GM21515 (cell line): ENCODE data around the gene MVB12B.

Source experiments
- ATAC-seq: cut with Tn5 transposase; IDR thresholded peaks from one replicate; pipeline ENCODE4 v1.9.1; 2021; ENCODE audit not compliant: unreplicated experiment

Gene MVB12B

GRCh38 chr9:126500600-126501382 lies 174.2 kb downstream of the MVB12B start:
- ATAC-seq, result no peak

- no peak for ATAC-seq
These were observed 175.0 kb downstream of the MVB12B start for GRCh38 chr9:126501383-126502331.

GRCh38 chr9:126502417-126503332 lies 176.0 kb downstream of the MVB12B start:
- ATAC-seq, result no peak

GRCh38 chr9:126503333-126504085 lies 176.9 kb downstream of the MVB12B start:
- no peak for ATAC-seq

- no peak for ATAC-seq
These were observed 177.7 kb downstream of the MVB12B start for GRCh38 chr9:126504086-126504976.

GRCh38 chr9:126504977-126505455 lies 178.4 kb downstream of the MVB12B start:
- ATAC-seq, result no peak

- no peak for ATAC-seq
These were observed 179.2 kb downstream of the MVB12B start for GRCh38 chr9:126505697-126506346.

- ATAC-seq, result no peak
These were observed 180.0 kb downstream of the MVB12B start for GRCh38 chr9:126506361-126507317.

GRCh38 chr9:126507318-126508109 lies 180.9 kb downstream of the MVB12B start:
- no peak for ATAC-seq

- no peak for ATAC-seq
These were observed 181.6 kb downstream of the MVB12B start for GRCh38 chr9:126508171-126508591.

GRCh38 chr9:126508928-126509327 lies 182.3 kb downstream of the MVB12B start:
- no peak for ATAC-seq

- no peak for ATAC-seq
These were observed 183.1 kb downstream of the MVB12B start for GRCh38 chr9:126509718-126510117.

GRCh38 chr9:126510564-126510963 lies 183.9 kb downstream of the MVB12B start:
- no peak for ATAC-seq

GRCh38 chr9:126511411-126511810 lies 184.8 kb downstream of the MVB12B start:
- no peak for ATAC-seq

- no peak for ATAC-seq
These were observed 186.8 kb downstream of the MVB12B start for GRCh38 chr9:126513159-126514036.
